GM23338 (cell line): ENCODE data around the gene ZNF248. TPM values are rescaled to one million over a fixed set of nuclear protein-coding genes. Genes with fewer than 3 reads are reported as not detected.

ENCODE experiments used
- ATAC-seq: fragments of 200-7000 bp; cut with Tn5 transposase; 3 replicates; pipeline ENCODE4 v1.9.1; 2020
- DNase-seq: peaks from one replicate; pipeline ENCODE4 v3.0.0-alpha.2; 2015; ENCODE audit warnings: low spot score
- H2AFZ ChIP-seq: fragments of 200-600 bp; sonication (generic); 2 replicates; pipeline ENCODE4 v1.8.0; 2016; ENCODE audit warnings: antibody characterized with exemption, mild to moderate bottlenecking, moderate library complexity
- H3F3A ChIP-seq: fragments of 200-600 bp; sonication (generic); replicated peaks from 2 replicates; pipeline ENCODE4 v1.8.0; 2017; ENCODE audit warnings: antibody characterized with exemption, mixed run types, low read depth
- H3K27ac ChIP-seq: fragments of 200-600 bp; sonication (generic); 2 replicates; pipeline ENCODE4 v1.6.1; 2016; ENCODE audit warnings: low read depth
- H3K27me3 ChIP-seq: fragments of 200-600 bp; sonication (generic); 2 replicates; pipeline ENCODE4 v1.8.0; 2016; ENCODE audit warnings: mild to moderate bottlenecking, mixed run types, moderate library complexity; ENCODE audit not compliant: insufficient read depth
- H3K36me3 ChIP-seq: fragments of 200-600 bp; sonication (generic); 2 replicates; pipeline ENCODE4 v1.8.0; 2016; ENCODE audit warnings: mild to moderate bottlenecking; ENCODE audit not compliant: insufficient read depth
- H3K4me1 ChIP-seq: fragments of 200-600 bp; sonication (generic); 2 replicates; pipeline ENCODE4 v1.8.0; 2016; ENCODE audit warnings: mild to moderate bottlenecking, moderate library complexity; ENCODE audit not compliant: insufficient read depth
- H3K4me2 ChIP-seq: fragments of 200-600 bp; sonication (generic); 2 replicates; pipeline ENCODE4 v1.7.1; 2017; ENCODE audit warnings: mixed run types
- H3K4me3 ChIP-seq: fragments of 200-600 bp; sonication (generic); 2 replicates; pipeline ENCODE4 v1.6.1; 2016; ENCODE audit warnings: mixed run types
- H3K79me2 ChIP-seq: fragments of 200-600 bp; sonication (generic); replicated peaks from 2 replicates; pipeline ENCODE4 v1.8.0; 2017; ENCODE audit warnings: mild to moderate bottlenecking; ENCODE audit not compliant: insufficient read depth
- H3K9me2 ChIP-seq: fragments of 200-600 bp; sonication (generic); 2 replicates; pipeline ENCODE4 v1.8.0; 2017; ENCODE audit not compliant: insufficient read depth
- H4K20me1 ChIP-seq: fragments of 200-600 bp; sonication (generic); replicated peaks from 2 replicates; pipeline ENCODE4 v1.8.0; 2017; ENCODE audit warnings: mild to moderate bottlenecking; ENCODE audit not compliant: insufficient read depth
- H3K27ac Mint-ChIP-seq: 2 replicates; pipeline ENCODE4 v1.8.0; 2020; ENCODE audit warnings: inconsistent platforms, mild to moderate bottlenecking, moderate library complexity, mixed read lengths
- H3K27me3 Mint-ChIP-seq: 3 replicates; pipeline ENCODE4 v1.8.0; 2022; ENCODE audit warnings: low read depth, mild to moderate bottlenecking, moderate library complexity, mixed read lengths, inconsistent platforms; ENCODE audit not compliant: insufficient read depth, poor library complexity
- H3K36me3 Mint-ChIP-seq: 3 replicates; pipeline ENCODE4 v1.8.0; 2021; ENCODE audit warnings: low read depth, mild to moderate bottlenecking, inconsistent platforms, moderate library complexity, mixed read lengths
- H3K4me1 Mint-ChIP-seq: 3 replicates; pipeline ENCODE4 v1.8.0; 2020; ENCODE audit warnings: mild to moderate bottlenecking, inconsistent platforms, mixed read lengths
- H3K4me3 Mint-ChIP-seq: 3 replicates; pipeline ENCODE4 v1.8.0; 2021; ENCODE audit warnings: moderate library complexity, mild to moderate bottlenecking, inconsistent platforms, mixed read lengths
- H3K9me3 Mint-ChIP-seq: 3 replicates; pipeline ENCODE4 v1.8.0; 2020; ENCODE audit warnings: moderate library complexity, mild to moderate bottlenecking, inconsistent platforms, mixed read lengths
- CREB1 ChIP-seq: fragments of 250-450 bp; sonication (Bioruptor Pico); IDR thresholded peaks from 2 replicates; pipeline ENCODE4 v1.5.0; 2020; ENCODE audit warnings: low read depth, mild to moderate bottlenecking, moderate library complexity
- CTCF ChIP-seq, 2 experiments: fragments of 200-600 bp in 1 of 2; sonication (generic) in 1 of 2; conservative IDR thresholded peaks; 2 replicates each; pipeline versions ENCODE4 v1.5.1 to v1.6.1; 2016 to 2017; ENCODE audit warnings: antibody characterized with exemption in 2 of 2, low read depth in 2 of 2, mild to moderate bottlenecking in 2 of 2, moderate library complexity in 1 of 2
- ETS1 ChIP-seq: IDR thresholded peaks from 2 replicates; pipeline ENCODE4 v1.6.1; 2016; ENCODE audit warnings: antibody characterized with exemption
- EZH2 ChIP-seq: fragments of 200-600 bp; sonication (generic); IDR thresholded peaks from one replicate; pipeline ENCODE4 v1.8.0; 2017; ENCODE audit warnings: antibody characterized with exemption, mild to moderate bottlenecking, low read depth; ENCODE audit not compliant: unreplicated experiment
- EZH2phosphoT487 ChIP-seq: fragments of 200-600 bp; sonication (generic); IDR thresholded peaks from one replicate; pipeline ENCODE4 v1.8.1; 2018; ENCODE audit warnings: antibody characterized with exemption; ENCODE audit not compliant: unreplicated experiment
- JUNB ChIP-seq: IDR thresholded peaks from one replicate; pipeline ENCODE4 v1.6.1; 2016; ENCODE audit warnings: antibody characterized with exemption; ENCODE audit not compliant: unreplicated experiment
- NANOG ChIP-seq: IDR thresholded peaks from 2 replicates; pipeline ENCODE4 v1.6.1; 2016; ENCODE audit warnings: antibody characterized with exemption, borderline replicate concordance
- POLR2AphosphoS5 ChIP-seq: IDR thresholded peaks from 2 replicates; pipeline ENCODE4 v1.6.1; 2016; ENCODE audit warnings: antibody characterized with exemption, low read depth
- REST ChIP-seq: IDR thresholded peaks from one replicate; pipeline ENCODE4 v1.6.1; 2018; ENCODE audit warnings: antibody characterized with exemption; ENCODE audit not compliant: unreplicated experiment
- STAT1 ChIP-seq: IDR thresholded peaks from one replicate; pipeline ENCODE4 v1.6.1; 2016; ENCODE audit warnings: antibody characterized with exemption; ENCODE audit not compliant: unreplicated experiment
- ZNF114 ChIP-seq: fragments of 250-450 bp; sonication (Bioruptor Pico); IDR thresholded peaks from 2 replicates; pipeline ENCODE4 v1.5.0; 2020; ENCODE audit warnings: mild to moderate bottlenecking, moderate library complexity
- ZNF331 ChIP-seq: fragments of 250-450 bp; sonication (Bioruptor Pico); IDR thresholded peaks from 2 replicates; pipeline ENCODE4 v1.5.0; 2020; ENCODE audit warnings: low read depth, mild to moderate bottlenecking, moderate library complexity
- ZNF462 ChIP-seq: fragments of 250-450 bp; sonication (Bioruptor Pico); IDR thresholded peaks from 2 replicates; pipeline ENCODE4 v1.5.0; 2020; ENCODE audit warnings: mild to moderate bottlenecking, moderate library complexity
- polyA plus RNA-seq: library from polyadenylated mRNA; unstranded; fragments of >200 nt; fragmentation: Nextera tagmentation; extraction: Ambion mirVana; gene quantifications from 2 replicates; pipeline ENCODE4 v1.2.1, GENCODE V29; 2016
- total RNA-seq: library from RNA; depleted of rRNA; stranded (reverse); fragments of >200 nt; shearing (Covaris generic); gene quantifications from 2 replicates; pipeline ENCODE4 v1.2.3, GENCODE V29; 2014

The ZNF248 gene
- total and polyA plus RNA-seq, 2 experiments from 2014 or later: 2.7 to 5.3 TPM

- H3K4me2 ChIP-seq: no peak overlapping the region
- no peaks in the 10 kb centered on the region for H3K27me3 ChIP-seq
- Mint-ChIP-seq H3K4me1 (no peaks in the 10 kb centered on the region), H3K4me3 (no peak overlapping the region), H3K27me3 (peaks cover 4% of the 10 kb centered on the region), H3K36me3 (peaks cover 37% of the 10 kb centered on the region), H3K9me3 (peaks cover 96% of the 10 kb centered on the region), H3K27ac (no peak overlapping the region)
- no peaks in the 10 kb centered on the region for H3F3A ChIP-seq
- DNase-seq: no peak
- no peaks in the 10 kb centered on the region for H3K4me1 ChIP-seq
- ATAC-seq: no peak
- no peaks in the 10 kb centered on the region for H4K20me1 ChIP-seq
- TF ChIP-seq REST (no peak), ZNF462 (no peak), POLR2AphosphoS5 (no peak), EZH2 (no peak), STAT1 (no peak), CTCF (conservative IDR thresholded peaks at IDR 0.05; ENCODE audit: low read depth in 2 of 2) (no peak), EZH2phosphoT487 (no peak), ZNF114 (CRISPR knock-in tag) (no peak), JUNB (no peak), CREB1 (no peak), NANOG (no peak), ZNF331 (CRISPR knock-in tag) (no peak), ETS1 (no peak)
- no peak overlapping the region for H3K27ac ChIP-seq
- no peak overlapping the region for H2AFZ ChIP-seq
- H3K79me2 ChIP-seq: no peaks in the 10 kb centered on the region
- H3K9me2 ChIP-seq: no peaks in the 10 kb centered on the region
- no peak overlapping the region for H3K4me3 ChIP-seq
- no peaks in the 10 kb centered on the region; the same call in 1 of the 2 replicates for H3K36me3 ChIP-seq
Observed at GRCh38 chr10:37741831-37742230, 115.6 kb downstream of the ZNF248 start.
